Measurements from ENCODE around the gene FBXO45.

DNA sequence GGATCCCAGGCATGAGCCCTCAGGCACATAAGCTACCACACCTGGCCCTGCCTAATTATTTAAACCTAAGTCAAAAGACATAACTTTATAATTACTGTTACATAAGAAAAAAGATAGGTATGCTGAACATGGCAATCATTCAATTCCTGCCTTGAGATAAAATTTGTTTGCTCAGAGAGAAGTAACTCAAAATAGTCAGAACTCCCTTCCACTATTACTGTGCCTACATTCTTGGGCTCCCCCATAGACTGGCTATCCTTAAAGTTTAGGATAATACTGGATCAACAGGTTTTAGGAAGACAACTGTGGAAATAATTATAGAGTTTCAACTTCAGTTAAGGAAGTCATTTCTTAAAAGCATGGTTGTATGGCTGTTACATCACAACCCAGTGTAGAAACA lies 10.0 kb upstream of the FBXO45 start:
- TF ChIP-seq, protein P1, sequence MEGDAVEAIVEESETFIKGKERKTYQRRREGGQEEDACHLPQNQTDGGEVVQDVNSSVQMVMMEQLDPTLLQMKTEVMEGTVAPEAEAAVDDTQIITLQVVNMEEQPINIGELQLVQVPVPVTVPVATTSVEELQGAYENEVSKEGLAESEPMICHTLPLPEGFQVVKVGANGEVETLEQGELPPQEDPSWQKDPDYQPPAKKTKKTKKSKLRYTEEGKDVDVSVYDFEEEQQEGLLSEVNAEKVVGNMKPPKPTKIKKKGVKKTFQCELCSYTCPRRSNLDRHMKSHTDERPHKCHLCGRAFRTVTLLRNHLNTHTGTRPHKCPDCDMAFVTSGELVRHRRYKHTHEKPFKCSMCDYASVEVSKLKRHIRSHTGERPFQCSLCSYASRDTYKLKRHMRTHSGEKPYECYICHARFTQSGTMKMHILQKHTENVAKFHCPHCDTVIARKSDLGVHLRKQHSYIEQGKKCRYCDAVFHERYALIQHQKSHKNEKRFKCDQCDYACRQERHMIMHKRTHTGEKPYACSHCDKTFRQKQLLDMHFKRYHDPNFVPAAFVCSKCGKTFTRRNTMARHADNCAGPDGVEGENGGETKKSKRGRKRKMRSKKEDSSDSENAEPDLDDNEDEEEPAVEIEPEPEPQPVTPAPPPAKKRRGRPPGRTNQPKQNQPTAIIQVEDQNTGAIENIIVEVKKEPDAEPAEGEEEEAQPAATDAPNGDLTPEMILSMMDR (IDR thresholded peaks at IDR 0.05 in 2 of 3, conservative IDR thresholded peaks at IDR 0.05 in 1 of 3; ENCODE audit: insufficient read depth in 2 of 3, low read depth in 1 of 3, low read length in 3 of 3), result no peak
- TF ChIP-seq, protein P2, sequence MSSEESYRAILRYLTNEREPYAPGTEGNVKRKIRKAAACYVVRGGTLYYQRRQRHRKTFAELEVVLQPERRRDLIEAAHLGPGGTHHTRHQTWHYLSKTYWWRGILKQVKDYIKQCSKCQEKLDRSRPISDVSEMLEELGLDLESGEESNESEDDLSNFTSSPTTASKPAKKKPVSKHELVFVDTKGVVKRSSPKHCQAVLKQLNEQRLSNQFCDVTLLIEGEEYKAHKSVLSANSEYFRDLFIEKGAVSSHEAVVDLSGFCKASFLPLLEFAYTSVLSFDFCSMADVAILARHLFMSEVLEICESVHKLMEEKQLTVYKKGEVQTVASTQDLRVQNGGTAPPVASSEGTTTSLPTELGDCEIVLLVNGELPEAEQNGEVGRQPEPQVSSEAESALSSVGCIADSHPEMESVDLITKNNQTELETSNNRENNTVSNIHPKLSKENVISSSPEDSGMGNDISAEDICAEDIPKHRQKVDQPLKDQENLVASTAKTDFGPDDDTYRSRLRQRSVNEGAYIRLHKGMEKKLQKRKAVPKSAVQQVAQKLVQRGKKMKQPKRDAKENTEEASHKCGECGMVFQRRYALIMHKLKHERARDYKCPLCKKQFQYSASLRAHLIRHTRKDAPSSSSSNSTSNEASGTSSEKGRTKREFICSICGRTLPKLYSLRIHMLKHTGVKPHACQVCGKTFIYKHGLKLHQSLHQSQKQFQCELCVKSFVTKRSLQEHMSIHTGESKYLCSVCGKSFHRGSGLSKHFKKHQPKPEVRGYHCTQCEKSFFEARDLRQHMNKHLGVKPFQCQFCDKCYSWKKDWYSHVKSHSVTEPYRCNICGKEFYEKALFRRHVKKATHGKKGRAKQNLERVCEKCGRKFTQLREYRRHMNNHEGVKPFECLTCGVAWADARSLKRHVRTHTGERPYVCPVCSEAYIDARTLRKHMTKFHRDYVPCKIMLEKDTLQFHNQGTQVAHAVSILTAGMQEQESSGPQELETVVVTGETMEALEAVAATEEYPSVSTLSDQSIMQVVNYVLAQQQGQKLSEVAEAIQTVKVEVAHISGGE (CRISPR knock-in tag; IDR thresholded peaks at IDR 0.05), result no peak
- TF ChIP-seq ZNF561 (CRISPR knock-in tag; conservative IDR thresholded peaks at IDR 0.05) (no peak), ZNF354B (CRISPR knock-in tag; IDR thresholded peaks at IDR 0.05) (no peak), NFE2L1 (tag; IDR thresholded peaks at IDR 0.05; ENCODE audit: borderline replicate concordance, low read depth) (no peak), NCOA2 (IDR thresholded peaks at IDR 0.05; ENCODE audit: partially characterized antibody in 2 of 2) (no peak), CHCHD3 (CRISPR knock-in tag; IDR thresholded peaks at IDR 0.05) (no peak), SP1 (CRISPR knock-in tag; IDR thresholded peaks at IDR 0.05) (no peak), ZC3H4 (CRISPR knock-in tag; IDR thresholded peaks at IDR 0.05; ENCODE audit: borderline replicate concordance) (no peak)
